Activated CD4-positive, alpha-beta T cell treated with anti-CD3 and anti-CD28 coated beads, Interleukin-2, Interleukin-6, amounts not matched to agents 100 ng/mL and 50 ng/mL, durations not matched to agents 16 hours and 8 hours (primary cell): ENCODE measurements around the gene NHSL2.
"Not testable (repeated sequence)": the region's sequence is repeated elsewhere in the genome, so short reads cannot be mapped to it uniquely, and the experiment has no call there.

Experiments
- DNase-seq: peaks from one replicate; pipeline ENCODE4 v3.0.0-alpha.2; 2020

NHSL2 gene

DNA sequence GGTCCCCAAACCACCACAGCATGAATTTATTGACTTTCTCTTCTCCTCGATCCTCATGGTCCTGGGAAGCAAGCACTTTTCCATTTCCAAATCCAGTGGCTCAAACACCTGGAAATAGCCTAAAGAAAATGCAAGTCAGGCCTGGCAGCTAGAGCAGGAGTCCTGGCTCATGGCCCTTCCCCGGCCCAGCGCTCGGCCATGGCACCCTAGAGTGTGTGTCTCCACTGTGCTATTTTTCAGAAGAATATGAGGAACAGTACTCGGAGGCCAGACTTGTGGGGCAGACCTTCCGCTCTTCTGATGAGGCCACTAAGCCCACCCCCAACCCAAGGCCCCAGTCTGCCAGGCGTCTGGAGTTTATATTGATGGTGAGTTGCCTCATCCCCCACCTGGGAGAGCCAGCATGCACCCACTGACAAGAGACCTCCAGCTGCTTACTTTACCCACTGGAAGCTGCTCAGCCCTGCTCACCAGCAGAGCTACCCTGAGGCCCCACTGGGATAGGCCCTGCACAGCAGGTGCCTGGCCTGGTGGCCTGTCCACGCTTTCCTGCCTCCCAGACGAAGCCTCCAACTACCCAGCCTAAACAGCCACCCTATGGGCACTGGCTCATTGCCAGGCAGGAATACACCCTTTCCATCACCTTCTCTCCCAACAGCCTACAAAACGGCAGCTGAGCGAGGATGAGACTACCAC, 223.4 kb downstream of the NHSL2 start:
- no peak for DNase-seq

- no peak for DNase-seq
Observed at GRCh38 chrX:72137846-72138495, 227.3 kb downstream of the NHSL2 start.

- no peak for DNase-seq
Observed at GRCh38 chrX:72139538-72139937, 228.9 kb downstream of the NHSL2 start.

- peak; percentile 36 for DNase-seq
Observed at GRCh38 chrX:72141372-72142004, 230.8 kb downstream of the NHSL2 start.

GRCh38 chrX:72142094-72142793, 231.6 kb downstream of the NHSL2 start:
- no peak for DNase-seq

DNA sequence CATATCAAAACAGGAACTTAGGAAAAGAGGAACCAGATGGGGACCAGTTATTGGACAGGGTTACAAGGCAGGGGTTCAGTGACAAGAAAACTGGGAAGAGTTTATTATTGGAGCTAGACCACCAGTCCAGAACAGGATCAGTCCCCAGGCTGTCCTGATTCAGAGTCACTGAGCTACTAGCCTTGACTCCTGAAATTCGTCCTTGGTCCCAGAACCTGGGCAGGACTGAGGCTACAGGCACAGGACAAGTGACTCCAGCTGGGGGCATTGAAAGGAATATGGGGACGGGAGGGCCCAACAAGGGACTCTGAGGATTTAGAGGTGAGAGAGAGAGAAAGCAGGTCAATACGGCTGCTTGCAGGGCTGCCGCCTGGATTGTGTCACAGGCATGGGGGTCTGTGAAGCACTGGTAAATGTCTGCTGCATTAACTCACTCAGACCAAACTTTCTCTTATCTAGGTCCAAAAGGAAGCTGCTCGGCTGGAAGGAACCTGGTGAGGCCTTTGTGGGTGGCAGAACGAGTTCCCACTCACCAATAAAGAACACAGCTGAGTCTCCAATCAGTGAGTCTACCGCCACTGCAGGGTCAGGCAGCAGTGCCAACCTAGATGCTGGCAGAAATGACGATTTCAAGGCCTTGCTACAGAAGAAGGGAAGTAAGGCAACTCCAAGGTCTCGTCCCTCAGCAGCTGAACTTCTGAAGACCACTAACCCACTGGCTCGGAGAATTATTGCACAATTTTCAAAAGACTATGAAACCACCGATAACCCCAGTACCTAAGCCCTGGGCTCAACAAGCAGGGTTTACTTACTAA, 232.4 kb downstream of the NHSL2 start:
- DNase-seq = no peak

DNA sequence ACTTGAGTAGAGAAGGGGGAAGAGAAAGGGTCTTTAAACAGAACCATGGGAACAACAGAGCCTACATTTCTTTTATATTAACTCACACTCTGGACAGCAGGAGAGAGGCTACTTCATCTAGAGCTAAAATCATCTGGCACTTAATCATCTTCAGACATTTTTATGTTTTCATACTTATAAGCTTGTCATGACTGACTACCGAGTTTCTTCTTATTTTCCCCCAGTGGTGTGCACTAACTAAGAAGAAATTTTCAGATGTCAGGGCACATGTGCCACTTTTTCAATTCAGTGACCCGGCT, 232.9 kb downstream of the NHSL2 start:
- DNase-seq = no peak

GRCh38 chrX:72145181-72145580, 234.5 kb downstream of the NHSL2 start:
- DNase-seq = no peak

GRCh38 chrX:72146527-72146926, 235.9 kb downstream of the NHSL2 start:
- no peak for DNase-seq

DNA sequence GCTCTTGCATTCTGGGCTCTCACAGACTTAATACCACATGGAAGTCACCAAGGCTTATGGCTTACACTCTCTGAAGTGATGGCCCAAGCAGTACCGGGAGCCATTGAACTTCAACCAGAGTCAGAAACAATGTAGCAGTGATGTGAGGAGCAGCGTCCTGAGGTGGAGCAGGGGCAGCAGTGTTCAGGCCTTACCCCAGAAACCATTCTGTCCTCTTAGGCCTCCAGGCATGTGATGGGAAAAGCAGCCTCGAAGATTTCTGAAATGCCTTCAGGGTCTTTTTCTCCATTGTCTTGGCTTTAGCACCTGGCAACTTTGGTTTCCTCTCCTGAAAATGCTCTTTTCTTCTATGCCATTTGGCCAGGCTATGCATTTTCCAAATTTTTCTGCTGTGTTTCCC, 248.1 kb downstream of the NHSL2 start:
- no peak for DNase-seq

DNA sequence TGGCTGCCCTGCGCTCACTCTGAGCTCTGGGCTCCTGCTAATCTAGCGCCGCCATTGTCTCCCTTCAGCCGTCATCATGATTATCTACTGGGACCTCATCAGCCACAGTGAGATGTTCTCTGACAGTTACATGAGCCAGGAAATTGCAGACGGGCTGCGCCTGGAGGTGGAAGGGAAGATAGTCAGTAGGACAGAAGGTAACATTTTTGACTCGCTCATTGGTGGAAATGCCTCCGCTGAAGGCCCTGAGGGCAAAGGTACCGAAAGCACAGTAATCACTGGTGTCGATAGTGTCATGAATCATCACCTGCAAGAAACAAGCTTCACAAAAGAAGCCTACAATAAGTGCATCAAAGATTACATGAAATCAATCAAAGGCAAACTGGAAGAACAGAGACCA, 249.1 kb downstream of the NHSL2 start:
- no peak for DNase-seq

GRCh38 chrX:72165551-72165950, 254.9 kb downstream of the NHSL2 start:
- no peak for DNase-seq

DNA sequence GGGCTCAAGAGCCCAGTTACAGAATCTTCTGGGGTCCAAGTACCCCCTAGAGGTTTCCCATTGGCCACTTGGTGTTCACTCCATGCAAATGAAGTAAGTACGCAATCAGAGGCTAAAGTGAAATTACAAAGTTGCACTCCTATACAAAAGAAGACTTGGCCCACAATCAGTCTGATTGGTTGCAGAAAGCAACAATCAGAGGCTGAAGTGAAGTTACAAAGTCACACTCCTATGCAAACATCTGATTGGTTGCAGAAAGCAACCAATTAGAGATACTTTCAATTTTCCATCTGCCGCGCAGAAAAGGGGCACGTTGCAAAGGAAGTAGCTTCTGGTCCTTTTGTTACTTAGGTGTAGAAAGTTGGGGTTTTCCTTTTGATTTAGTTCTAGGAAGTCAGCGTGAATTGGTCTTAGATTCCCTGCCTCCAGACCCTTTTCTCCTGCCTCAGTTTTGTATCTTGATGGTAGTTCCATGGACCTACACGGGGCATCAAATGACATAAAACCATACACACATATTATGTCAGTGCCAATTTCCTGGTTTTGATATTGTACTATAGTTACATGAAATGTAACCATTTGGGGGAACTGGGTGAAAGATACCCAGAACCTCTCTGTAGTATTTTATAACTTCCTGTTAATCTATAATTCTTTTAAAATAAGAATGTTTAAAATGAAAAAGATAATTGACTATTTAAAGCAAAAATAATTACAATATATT, 258.5 kb downstream of the NHSL2 start:
- DNase-seq = peak; percentile 56

DNA sequence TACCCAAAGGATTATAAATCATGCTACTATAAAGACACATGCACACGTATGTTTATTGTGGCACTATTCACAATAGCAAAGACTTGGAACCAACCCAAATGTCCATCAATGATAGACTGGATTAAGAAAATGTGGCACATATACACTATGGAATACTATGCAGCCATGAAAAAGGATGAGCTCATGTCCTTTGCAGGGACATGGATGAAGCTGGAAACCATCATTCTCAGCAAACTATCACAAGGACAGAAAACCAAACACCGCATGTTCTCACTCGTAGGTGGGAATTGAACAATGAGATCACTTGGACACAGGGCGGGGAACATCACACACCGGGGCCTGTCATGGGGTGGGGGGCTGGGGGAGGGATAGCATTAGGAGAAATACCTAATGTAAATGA, 265.6 kb downstream of the NHSL2 start:
- DNase-seq = not testable (repeated sequence)

- no peak for DNase-seq
Observed at GRCh38 chrX:72176981-72177380, 266.3 kb downstream of the NHSL2 start.

GRCh38 chrX:72180539-72180938, 269.9 kb downstream of the NHSL2 start:
- DNase-seq = no peak

DNA sequence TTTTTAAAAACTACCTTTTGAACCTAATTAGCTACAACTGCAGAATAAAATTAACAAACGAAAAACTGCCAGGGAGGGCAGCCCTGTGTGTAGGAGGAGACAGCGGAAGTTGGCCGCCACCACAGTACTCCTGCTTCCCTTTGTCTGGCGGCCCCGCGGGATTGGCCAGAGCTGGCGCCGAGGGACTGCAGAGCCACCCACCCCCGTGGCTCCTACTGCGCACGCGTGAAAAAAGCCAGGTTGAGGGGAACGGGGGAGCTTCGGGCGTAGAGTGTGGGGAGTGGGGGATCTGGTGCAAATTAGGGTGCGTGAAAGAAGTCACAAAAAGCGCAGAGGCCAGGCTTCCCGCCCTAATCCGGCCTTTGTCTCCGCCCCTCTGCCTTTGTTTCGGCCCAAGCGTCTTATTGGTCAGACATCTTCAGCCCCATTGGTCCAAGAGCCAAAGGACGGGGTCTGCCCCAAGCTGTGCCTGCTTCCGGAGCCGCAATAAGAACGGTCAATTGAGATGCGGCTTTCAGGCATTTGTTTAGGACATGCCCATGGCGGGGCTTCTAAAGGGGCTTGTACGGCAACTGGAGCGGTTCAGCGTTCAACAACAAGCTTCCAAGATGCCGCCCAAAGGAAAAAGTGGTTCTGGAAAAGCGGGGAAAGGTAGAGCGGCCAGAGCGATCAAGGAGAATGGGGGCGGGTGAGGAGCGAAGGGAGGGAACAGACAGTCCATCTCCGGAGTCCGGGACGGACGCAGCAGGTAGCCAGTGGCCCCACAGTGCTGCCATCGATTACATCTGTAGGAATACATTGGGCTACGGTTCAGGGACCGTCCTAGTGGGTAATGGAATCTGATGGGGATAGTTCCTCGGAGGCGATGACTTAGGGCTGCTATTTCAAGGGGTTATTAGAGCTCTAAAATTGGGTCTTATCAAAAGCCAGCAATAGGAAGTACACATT, 270.8 kb downstream of the NHSL2 start, which contains the start of gene PIN4:
PIN4 (plus strand) TSS at position 580 of the 948 bp plus-strand sequence; CDS start at position 609, 29 bp downstream.
- peak; percentile 94 for DNase-seq

GRCh38 chrX:72182924-72183323, 272.3 kb downstream of the NHSL2 start:
- no peak for DNase-seq

DNA sequence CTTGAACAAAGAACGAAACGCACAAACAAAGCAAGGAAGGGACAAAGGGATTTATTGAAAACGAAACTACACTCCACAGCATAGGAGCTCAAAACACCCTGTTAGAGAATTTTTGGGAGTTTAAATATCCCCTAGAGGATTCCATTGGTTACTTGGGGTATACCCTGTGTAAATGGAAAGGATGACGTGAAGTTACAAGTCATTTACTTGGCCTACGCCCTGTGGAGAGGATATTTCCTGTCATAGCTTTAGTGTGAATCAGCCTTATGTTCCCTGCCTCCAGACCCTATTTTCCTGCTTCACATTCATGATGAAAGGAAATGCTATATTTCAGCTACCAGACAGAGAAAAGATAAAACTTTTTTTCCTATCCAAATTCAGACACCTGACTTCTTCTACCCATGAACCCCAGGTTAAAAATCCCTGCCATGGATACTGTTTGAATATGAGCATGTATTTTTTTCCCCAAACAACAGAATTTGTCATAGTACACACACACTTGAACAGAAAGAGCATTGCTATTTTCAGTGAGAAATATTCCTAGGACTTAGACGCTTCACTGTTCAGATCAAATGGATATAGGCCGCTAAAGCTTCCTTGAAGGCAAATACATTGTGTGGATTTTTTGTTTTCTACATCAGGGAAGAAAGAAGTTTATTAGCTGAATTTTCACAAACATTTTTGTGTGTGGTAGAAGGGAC, 291.3 kb downstream of the NHSL2 start:
- no peak for DNase-seq
